GM19395 (cell line): ENCODE measurements around the gene PSMA1.
"Not testable (repeated sequence)": the region's sequence is repeated elsewhere in the genome, so short reads cannot be mapped to it uniquely, and the experiment has no call there.

Experiments used
- ATAC-seq: cut with Tn5 transposase; IDR thresholded peaks from one replicate; pipeline ENCODE4 v1.9.1; 2021; ENCODE audit warnings: mild to moderate bottlenecking, moderate library complexity; ENCODE audit not compliant: unreplicated experiment

Gene PSMA1

DNA sequence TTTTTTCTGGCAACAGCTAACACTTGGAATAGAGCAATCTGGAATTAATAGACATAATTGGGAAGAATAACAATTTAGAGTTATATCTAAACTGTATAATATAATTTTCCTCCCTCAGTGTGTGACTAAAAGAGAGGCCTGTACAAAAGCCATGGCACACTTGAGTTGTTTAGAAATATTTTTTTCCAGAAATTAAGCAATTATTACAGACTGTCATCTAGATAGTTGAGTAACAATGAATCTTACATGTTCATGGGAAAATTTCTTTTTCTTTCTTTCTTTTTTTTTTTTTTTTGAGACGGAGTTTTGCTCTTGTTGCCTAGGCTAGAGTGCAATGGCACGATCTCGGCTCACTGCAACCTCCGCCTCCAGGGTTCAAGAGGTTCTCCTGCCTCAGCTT, 15.0 kb upstream of the PSMA1 start:
- not testable (repeated sequence) for ATAC-seq

GRCh38 chr11:14529951-14530350, 9.8 kb upstream of the PSMA1 start:
- ATAC-seq: no peak

GRCh38 chr11:14529321-14529720, 9.1 kb upstream of the PSMA1 start:
- no peak for ATAC-seq

- ATAC-seq: no peak
Observed at GRCh38 chr11:14522801-14523200, 2.6 kb upstream of the PSMA1 start.

- ATAC-seq: no peak
Observed at GRCh38 chr11:14522245-14522644, 2.1 kb upstream of the PSMA1 start.

DNA sequence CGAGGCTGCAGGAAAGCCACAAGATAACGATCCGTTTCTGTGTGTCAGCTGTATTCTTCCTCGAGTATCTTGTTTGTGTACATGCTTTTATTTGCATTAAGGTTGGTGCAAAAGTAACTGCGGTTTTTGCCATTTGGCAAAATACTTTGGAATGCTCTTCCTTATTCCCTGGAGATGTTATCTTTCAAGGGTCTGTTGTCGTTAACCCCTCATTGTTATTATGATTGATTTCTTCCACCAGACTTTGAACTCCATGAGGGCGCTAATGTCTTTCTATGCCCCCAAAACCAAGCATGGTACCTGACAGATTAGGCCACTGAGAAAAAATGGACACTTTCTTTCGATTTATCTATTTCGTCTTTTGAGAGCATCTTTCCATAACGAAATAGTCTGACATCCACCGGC, 563 bp upstream of the PSMA1 start:
- ATAC-seq: peak; percentile 0

DNA sequence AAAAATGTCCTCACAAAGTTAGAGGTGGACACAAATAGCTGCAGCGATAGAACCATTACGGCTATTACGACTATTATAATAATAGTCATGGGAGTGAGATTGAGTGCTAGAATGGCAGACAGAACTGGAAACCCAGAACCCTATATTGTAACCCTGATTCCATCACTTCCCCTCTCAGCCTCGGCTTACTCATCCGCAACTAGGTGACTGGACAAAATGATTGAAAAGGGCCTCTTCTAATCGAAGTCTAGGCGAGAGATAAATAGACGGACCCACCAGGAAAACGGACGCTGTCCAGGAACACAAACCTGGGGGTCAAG, 629 bp downstream of the PSMA1 start:
- ATAC-seq: peak; percentile 18

DNA sequence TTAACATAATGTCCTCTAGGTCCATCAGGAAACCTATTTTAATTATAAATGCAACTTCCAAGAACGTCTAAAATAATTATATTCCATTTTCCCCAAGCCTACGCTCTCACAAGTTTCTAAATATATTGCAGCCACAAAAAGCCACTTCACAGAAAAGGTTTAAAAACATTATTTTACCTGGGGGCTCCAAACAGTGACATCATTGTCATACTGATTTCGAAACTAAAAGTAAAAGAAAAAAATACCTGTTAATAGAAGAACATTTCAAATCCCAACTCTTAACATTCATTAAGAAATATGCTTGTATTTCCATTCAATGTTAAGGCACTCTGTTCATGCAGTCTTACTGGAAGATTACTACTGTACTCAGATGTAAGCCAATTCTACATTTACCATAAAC, 1.4 kb downstream of the PSMA1 start:
- no peak for ATAC-seq

GRCh38 chr11:14513800-14514199, 6.4 kb downstream of the PSMA1 start:
- no peak for ATAC-seq

- ATAC-seq: no peak
Observed at GRCh38 chr11:14506532-14506931, 13.7 kb downstream of the PSMA1 start.

- no peak for ATAC-seq
Observed at GRCh38 chr11:14503023-14503422, 17.2 kb downstream of the PSMA1 start.

DNA sequence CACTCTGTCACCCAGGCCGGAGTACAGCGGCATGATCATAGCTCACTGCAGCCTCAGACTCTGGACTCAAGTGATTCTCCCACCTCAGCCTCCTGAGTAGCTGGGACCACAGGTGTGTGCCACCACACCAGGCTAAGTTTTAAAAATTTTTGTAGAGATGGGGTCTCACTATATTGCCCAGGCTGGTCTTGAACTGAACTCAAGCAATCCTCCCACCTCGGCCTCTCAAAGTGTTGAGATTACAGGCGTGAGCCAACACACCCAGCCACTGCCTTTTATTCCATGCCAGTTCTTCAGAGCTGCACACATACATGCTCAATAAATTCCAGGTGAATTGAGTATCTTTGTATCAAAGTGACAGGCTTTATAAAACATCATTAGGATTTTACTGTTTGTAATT, 18.1 kb downstream of the PSMA1 start:
- ATAC-seq: no peak

DNA sequence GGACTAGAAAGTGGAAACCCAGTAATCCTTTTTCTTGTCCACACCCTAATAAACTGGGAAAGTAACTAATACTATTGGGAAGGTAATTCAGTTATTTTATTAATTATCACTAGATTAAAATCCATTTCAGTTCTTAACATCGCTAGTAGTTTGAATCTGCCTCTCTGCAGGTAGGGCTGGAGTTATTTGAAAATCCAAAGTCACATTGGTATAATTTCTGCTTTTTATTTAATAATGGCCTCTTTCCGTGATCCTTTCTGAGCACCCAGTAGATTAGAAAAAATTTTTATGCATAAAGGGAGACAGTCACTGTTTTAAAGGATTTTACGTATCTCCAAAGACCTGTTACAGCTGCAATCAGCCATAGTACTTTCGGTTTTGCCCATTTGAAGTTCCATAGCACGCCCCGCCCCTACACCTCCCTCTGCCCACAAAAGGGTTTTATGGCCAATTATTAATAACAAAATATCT, 20.0 kb downstream of the PSMA1 start:
- peak; percentile 64 for ATAC-seq

DNA sequence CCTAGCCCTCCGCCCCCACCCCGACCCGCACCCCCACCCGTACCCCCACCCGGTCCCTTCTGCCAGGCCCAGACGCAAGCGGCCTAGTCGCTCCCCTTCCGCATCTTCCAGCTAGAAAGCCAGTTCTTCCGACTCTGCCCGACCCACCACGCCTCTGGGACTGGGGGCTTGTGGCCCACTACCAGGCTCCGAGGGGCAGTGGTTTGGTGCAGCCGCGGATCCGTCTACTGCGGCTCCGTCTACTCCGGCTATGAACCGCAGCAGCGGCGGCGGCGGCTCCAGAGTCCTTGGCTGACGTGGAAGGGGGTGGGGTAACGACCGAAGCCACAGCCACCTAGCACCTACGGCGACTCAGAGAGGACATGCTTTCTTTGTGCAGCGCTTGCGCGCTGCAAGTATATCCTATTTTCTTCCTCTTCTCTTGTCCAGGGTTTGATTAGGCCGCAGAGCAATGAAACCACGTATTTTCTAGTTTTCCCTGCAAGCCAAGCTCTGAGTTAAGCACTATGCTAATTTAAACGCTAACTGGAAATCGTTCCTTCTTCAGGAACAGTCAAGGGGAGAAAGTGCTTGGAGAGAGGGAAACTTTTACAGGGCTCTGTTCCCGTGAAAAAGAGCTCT, 20.5 kb downstream of the PSMA1 start, which contains the start of gene COPB1:
Gene COPB1 (minus strand): TSS at position 252 of the 621 bp plus-strand sequence. CDS start 883 bp downstream, outside the sequence.
- peak; percentile 92 for ATAC-seq

DNA sequence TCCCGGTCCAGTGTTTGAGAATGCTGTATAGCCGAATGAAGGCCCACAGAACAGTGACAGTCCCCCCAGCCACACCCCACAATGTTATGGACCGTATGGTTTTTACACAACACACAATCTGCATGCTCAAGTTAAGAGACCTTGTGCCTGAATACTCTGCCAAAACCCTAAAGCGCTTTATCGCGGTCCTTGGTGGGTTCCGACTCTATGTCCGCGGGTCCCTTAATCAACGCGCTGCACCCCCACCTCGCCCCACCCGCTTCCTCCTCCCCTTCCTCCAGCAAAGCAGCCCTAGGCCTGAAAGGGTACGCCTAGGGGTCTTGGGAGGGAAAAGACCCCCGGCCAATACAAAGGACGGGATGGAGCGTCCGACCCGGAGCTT, 21.0 kb downstream of the PSMA1 start:
- peak; percentile 7 for ATAC-seq

DNA sequence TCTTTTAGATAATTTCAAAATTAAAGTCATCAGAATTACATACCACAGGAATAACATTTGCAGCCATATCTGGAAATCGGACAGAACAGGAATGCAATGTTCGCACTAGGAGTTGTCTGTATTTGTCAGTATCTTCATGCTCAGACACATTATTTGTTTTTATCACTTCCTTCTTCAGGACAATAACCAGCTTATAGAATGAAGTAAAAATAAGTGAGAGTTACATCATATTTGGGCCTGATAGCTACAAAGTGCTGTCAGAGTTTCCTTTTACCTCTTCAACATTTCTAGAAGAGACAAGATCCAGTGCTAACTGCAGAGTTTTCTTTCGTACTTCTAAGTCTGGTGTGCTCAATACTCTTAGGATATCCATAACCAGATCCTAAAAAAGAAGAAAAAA, 39.5 kb downstream of the PSMA1 start:
- ATAC-seq: no peak

DNA sequence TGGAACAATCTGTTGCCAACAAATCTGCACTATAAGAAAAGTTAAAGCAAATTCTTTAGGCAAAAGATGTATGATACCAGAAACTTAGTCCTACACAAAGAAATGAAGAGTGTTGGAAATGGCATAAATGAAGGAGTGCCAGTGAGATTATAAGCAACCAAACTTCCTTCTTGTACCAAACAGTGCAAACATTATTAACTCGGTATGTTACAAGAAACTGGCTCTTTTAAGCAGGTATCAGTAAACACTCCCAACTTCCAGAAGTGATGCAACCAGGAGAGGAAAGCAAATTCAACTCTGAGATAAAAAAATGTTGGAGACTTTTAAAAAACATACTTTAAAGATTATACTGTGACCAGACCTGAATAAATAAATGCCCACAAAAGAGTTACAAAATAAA, 49.1 kb downstream of the PSMA1 start:
- no peak for ATAC-seq

GRCh38 chr11:14463623-14464022, 56.6 kb downstream of the PSMA1 start:
- no peak for ATAC-seq

DNA sequence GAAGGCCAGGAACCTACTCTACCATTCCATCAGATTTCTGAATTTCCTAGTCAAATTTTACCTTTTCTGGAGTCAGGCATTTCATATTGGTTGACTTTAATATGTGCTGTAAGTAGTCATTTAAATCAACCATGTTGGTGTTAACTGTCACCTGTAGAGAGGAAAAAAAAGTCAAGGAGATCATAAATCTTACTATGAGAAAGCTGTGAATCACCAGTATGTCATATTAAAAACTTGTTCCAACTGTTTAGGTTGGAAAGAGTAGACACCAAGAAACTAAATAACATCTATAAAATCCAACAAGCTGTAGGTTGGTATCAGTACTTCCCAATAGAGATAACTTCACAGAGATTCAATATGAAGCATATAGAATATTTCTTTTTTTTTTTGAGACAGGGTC, 60.0 kb downstream of the PSMA1 start:
- no peak for ATAC-seq

DNA sequence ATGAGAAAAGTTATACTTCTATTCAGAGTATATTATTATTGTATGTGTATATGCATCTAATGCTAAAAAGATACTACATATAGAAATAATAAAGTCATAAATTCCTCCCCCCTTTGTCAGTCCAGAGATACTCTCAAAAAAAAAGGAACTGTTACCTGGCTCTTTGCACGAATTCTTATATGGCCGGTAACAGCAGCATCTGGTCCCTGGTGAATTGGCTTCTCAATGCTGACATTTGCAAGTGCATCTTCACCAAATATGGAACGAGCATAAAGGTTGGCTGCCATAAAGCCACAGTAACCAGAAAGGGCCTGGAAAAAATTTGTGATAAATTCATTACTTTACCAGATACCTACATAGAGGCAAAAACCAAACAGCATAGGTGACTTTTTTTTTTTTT, 61.8 kb downstream of the PSMA1 start:
- no peak for ATAC-seq

DNA sequence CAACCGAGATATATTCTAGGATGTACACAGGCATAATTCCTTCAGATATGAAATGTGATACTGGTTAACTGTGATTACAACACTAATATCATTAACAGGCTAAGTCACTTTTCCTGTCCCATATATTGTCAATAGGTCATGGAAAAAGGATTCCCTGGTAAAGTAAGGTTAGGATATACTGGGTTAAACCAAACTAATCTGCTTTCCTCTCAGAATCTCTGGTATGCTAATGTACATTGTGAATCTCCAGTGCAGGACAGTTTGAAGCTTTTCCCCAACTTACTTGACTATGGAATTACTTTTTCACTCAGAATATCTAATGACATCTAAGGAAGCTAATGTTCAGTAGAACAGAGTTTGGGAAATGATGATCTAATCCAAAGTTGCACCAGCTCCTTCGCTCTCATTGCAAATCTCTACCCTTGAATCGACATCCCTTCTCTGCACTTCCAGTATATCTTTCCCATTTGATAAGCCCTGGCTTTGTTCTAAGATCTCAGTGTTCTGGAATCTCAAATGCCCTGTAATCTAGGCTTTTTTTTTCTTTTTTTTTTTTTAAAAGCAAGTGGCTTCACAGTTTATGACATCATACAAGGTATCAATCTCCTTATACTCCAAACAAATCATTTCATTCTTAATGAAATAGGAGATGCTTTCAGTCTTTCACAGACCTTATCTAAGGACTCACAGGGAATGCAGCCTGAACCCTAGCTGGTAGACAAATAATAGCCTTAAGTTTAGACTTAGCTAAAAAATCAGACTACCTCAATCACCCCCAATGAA, 64.3 kb downstream of the PSMA1 start:
- no peak for ATAC-seq
